Measurements from ENCODE around the gene GSK3B.

GSK3B gene

GRCh38 chr3:120130656-120131055, 36.4 kb upstream of the GSK3B start:
- TF ChIP-seq ZNF384 (IDR thresholded peaks at IDR 0.05), result no peak
- POLR2A ChIA-PET, result no interaction called here
- CTCF ChIA-PET, result no interaction called here
- no peak for DNase-seq (ENCODE audit: extremely low spot score)

- POLR2A ChIA-PET, result interaction anchor here (1.0 kb wide), 1 partner anchor 34 kb away, joined by 3 read pairs; no protein-coding TSS in a partner anchor
- CTCF ChIA-PET, result no interaction called here
- no peak for DNase-seq (ENCODE audit: extremely low spot score)
- TF ChIP-seq ELF4 (IDR thresholded peaks at IDR 0.05) (no peak), FOXM1 (IDR thresholded peaks at IDR 0.05; ENCODE audit: borderline replicate concordance) (no peak), CTBP1 (IDR thresholded peaks at IDR 0.05; ENCODE audit: borderline replicate concordance) (no peak), HDGF (IDR thresholded peaks at IDR 0.05; ENCODE audit: borderline replicate concordance) (no peak), BHLHE40 (IDR thresholded peaks at IDR 0.05; ENCODE audit: borderline replicate concordance) (no peak), FOXA1 (IDR thresholded peaks at IDR 0.05) (no peak), SUZ12 (IDR thresholded peaks at IDR 0.05) (no peak), FOXK2 (IDR thresholded peaks at IDR 0.05) (no peak), TARDBP (IDR thresholded peaks at IDR 0.05) (no peak), NFRKB (IDR thresholded peaks at IDR 0.05) (no peak), SP1 (IDR thresholded peaks at IDR 0.05) (no peak), LEF1 (IDR thresholded peaks at IDR 0.05; ENCODE audit: borderline replicate concordance) (no peak), ZNF384 (IDR thresholded peaks at IDR 0.05) (no peak), L3MBTL2 (conservative IDR thresholded peaks at IDR 0.05) (no peak), PKNOX1 (IDR thresholded peaks at IDR 0.05) (no peak), ARNT (IDR thresholded peaks at IDR 0.05) (no peak)
Measured at GRCh38 chr3:120129718-120130513, 35.7 kb upstream of the GSK3B start.

GRCh38 chr3:120129051-120129450, 34.8 kb upstream of the GSK3B start:
- no peak for TF ChIP-seq HDGF (IDR thresholded peaks at IDR 0.05; ENCODE audit: borderline replicate concordance)
- TF ChIP-seq SP1 (IDR thresholded peaks at IDR 0.05), result no peak
- no peak for TF ChIP-seq FOXA1 (IDR thresholded peaks at IDR 0.05)
- no peak for TF ChIP-seq LEF1 (IDR thresholded peaks at IDR 0.05; ENCODE audit: borderline replicate concordance)
- no peak for TF ChIP-seq FOXK2 (IDR thresholded peaks at IDR 0.05)
- no peak for TF ChIP-seq FOXM1 (IDR thresholded peaks at IDR 0.05; ENCODE audit: borderline replicate concordance)
- no peak for TF ChIP-seq CTBP1 (IDR thresholded peaks at IDR 0.05; ENCODE audit: borderline replicate concordance)
- TF ChIP-seq SUZ12 (IDR thresholded peaks at IDR 0.05), result no peak
- TF ChIP-seq TARDBP (IDR thresholded peaks at IDR 0.05), result no peak
- TF ChIP-seq ELF4 (IDR thresholded peaks at IDR 0.05), result no peak
- no peak for TF ChIP-seq BHLHE40 (IDR thresholded peaks at IDR 0.05; ENCODE audit: borderline replicate concordance)
- TF ChIP-seq NFRKB (IDR thresholded peaks at IDR 0.05), result no peak
- no peak for TF ChIP-seq ZNF384 (IDR thresholded peaks at IDR 0.05)
- no peak for TF ChIP-seq PKNOX1 (IDR thresholded peaks at IDR 0.05)
- TF ChIP-seq ARNT (IDR thresholded peaks at IDR 0.05), result no peak
- TF ChIP-seq L3MBTL2 (conservative IDR thresholded peaks at IDR 0.05), result no peak
- CTCF ChIA-PET, result no interaction called here
- no peak for DNase-seq (ENCODE audit: extremely low spot score)
- POLR2A ChIA-PET, result interaction anchor here (1.0 kb wide), 1 partner anchor 33 kb away, joined by 3 read pairs; no protein-coding TSS in a partner anchor

- no peak for DNase-seq (ENCODE audit: extremely low spot score)
- TF ChIP-seq ARNT (IDR thresholded peaks at IDR 0.05), result no peak
- POLR2A ChIA-PET, result interaction anchor here (1.6 kb wide), 1 partner anchor 31 kb away, joined by 3 read pairs; the partner anchor contains the start of gene GSK3B
- CTCF ChIA-PET, result no interaction called here
Measured at GRCh38 chr3:120125992-120126391, 31.7 kb upstream of the GSK3B start.

- no peak for DNase-seq (ENCODE audit: extremely low spot score)
- ChIA-PET CTCF (no interaction called here), POLR2A (interaction anchor here (0.6 kb wide), 1 partner anchor 58 kb away, joined by 3 read pairs; no protein-coding TSS in a partner anchor)
- TF ChIP-seq TARDBP (IDR thresholded peaks at IDR 0.05) (no peak), L3MBTL2 (conservative IDR thresholded peaks at IDR 0.05) (no peak), LEF1 (IDR thresholded peaks at IDR 0.05; ENCODE audit: borderline replicate concordance) (no peak), SUZ12 (IDR thresholded peaks at IDR 0.05) (no peak), FOXM1 (IDR thresholded peaks at IDR 0.05; ENCODE audit: borderline replicate concordance) (no peak), ZNF384 (IDR thresholded peaks at IDR 0.05) (no peak), PKNOX1 (IDR thresholded peaks at IDR 0.05) (no peak), NFRKB (IDR thresholded peaks at IDR 0.05) (no peak), CTBP1 (IDR thresholded peaks at IDR 0.05; ENCODE audit: borderline replicate concordance) (no peak), FOXA1 (IDR thresholded peaks at IDR 0.05) (no peak), HDGF (IDR thresholded peaks at IDR 0.05; ENCODE audit: borderline replicate concordance) (no peak)
Measured at GRCh38 chr3:120119846-120120510, 25.7 kb upstream of the GSK3B start.

GRCh38 chr3:120114981-120115380, 20.7 kb upstream of the GSK3B start:
- no peak for DNase-seq (ENCODE audit: extremely low spot score)
- ChIA-PET CTCF (interaction anchor here (0.7 kb wide), 1 partner anchor 159 kb away, joined by 3 read pairs; no protein-coding TSS in a partner anchor), POLR2A (no interaction called here)
- TF ChIP-seq PKNOX1 (IDR thresholded peaks at IDR 0.05) (no peak), CTBP1 (IDR thresholded peaks at IDR 0.05; ENCODE audit: borderline replicate concordance) (no peak), BHLHE40 (IDR thresholded peaks at IDR 0.05; ENCODE audit: borderline replicate concordance) (no peak), ELF4 (IDR thresholded peaks at IDR 0.05) (no peak), FOXA1 (IDR thresholded peaks at IDR 0.05) (no peak), TARDBP (IDR thresholded peaks at IDR 0.05) (no peak), FOXM1 (IDR thresholded peaks at IDR 0.05; ENCODE audit: borderline replicate concordance) (no peak), SP1 (IDR thresholded peaks at IDR 0.05) (no peak), NFRKB (IDR thresholded peaks at IDR 0.05) (no peak), LEF1 (IDR thresholded peaks at IDR 0.05; ENCODE audit: borderline replicate concordance) (no peak), SUZ12 (IDR thresholded peaks at IDR 0.05) (no peak), HDGF (IDR thresholded peaks at IDR 0.05; ENCODE audit: borderline replicate concordance) (no peak), ARNT (IDR thresholded peaks at IDR 0.05) (no peak)

Data from HEK293T (cell line).